Right atrium auricular region (tissue), 2 donors: ENCODE measurements around the gene ERCC6L. TPM values are rescaled to one million over a fixed set of nuclear protein-coding genes. Genes with fewer than 3 reads are reported as not detected.
"Not testable (repeated sequence)": the region's sequence is repeated elsewhere in the genome, so short reads cannot be mapped to it uniquely, and the experiment has no call there.

Experiments used
- DNase-seq: peaks from one replicate; pipeline ENCODE4 v3.0.0-alpha.2; 2019; ENCODE audit warnings: low spot score
- H3K27ac ChIP-seq, 2 donors: fragments of 200-600 bp; sonication (generic); 1 replicate in 1 of 2; 2 replicates in 1 of 2; pipeline ENCODE4 v1.5.1; 2016 to 2019
- H3K27me3 ChIP-seq, 2 donors: fragments of 200-600 bp; sonication (generic); one replicate each; pipeline versions ENCODE4 v1.5.1 to v1.6.0; 2017 to 2019
- H3K36me3 ChIP-seq: fragments of 200-600 bp; sonication (generic); one replicate; pipeline ENCODE4 v1.5.1; 2016
- H3K4me1 ChIP-seq, 2 donors: fragments of 200-600 bp; sonication (generic); one replicate each; pipeline versions ENCODE4 v1.5.1 to v1.6.0; 2017 to 2019
- H3K4me3 ChIP-seq, 2 donors: fragments of 200-600 bp; sonication (generic); 1 replicate in 1 of 2; 2 replicates in 1 of 2; pipeline ENCODE4 v1.5.1; 2017 to 2019; ENCODE audit warnings: mild to moderate bottlenecking in 1 of 2, moderate library complexity in 1 of 2
- H3K9me3 ChIP-seq, 2 donors: fragments of 200-600 bp; sonication (generic); one replicate each; pipeline ENCODE4 v1.5.1; 2019
- CTCF ChIP-seq, 2 donors: fragments of 200-600 bp; sonication (generic); IDR thresholded peaks; one replicate each; pipeline ENCODE4 v1.5.1; 2019; ENCODE audit warnings: antibody characterized with exemption in 2 of 2
- total RNA-seq, 2 donors: library from RNA; depleted of rRNA; stranded (reverse); fragments of >200 nt; gene quantifications; one replicate each; pipeline ENCODE4 v1.1.0, GENCODE V29; 2016

Gene ERCC6L
- total RNA-seq, 2 donors from 2014 or later: 0.15 TPM; not detected in 1

DNA sequence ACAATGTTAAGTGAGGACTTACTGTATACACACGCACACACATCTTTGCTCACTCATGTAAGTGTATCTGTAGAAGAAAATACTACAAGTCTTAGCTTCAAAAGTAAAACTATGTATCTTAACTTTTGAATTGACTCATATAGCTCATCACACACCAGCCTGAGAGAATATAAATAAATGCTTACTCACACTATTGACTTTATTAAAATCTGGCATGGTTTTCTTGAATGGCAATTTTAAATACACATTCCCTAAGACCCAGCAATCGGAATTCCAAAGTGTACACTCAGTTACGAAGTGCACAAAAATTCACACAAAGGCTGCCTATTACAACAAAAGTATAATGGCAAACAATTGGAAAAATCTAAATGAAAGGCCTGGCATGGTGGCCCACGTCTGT, 2.0 kb downstream of the ERCC6L start:
- H3K4me1 ChIP-seq: no peaks in the 10 kb centered on the region
- no peak overlapping the region for H3K4me3 ChIP-seq
- H3K36me3 ChIP-seq: no peaks in the 10 kb centered on the region
- H3K9me3 ChIP-seq: no peaks in the 10 kb centered on the region
- DNase-seq: no peak
- TF ChIP-seq CTCF (IDR thresholded peaks at IDR 0.05): no peak
- H3K27me3 ChIP-seq: no peaks in the 10 kb centered on the region
- no peak overlapping the region for H3K27ac ChIP-seq

DNA sequence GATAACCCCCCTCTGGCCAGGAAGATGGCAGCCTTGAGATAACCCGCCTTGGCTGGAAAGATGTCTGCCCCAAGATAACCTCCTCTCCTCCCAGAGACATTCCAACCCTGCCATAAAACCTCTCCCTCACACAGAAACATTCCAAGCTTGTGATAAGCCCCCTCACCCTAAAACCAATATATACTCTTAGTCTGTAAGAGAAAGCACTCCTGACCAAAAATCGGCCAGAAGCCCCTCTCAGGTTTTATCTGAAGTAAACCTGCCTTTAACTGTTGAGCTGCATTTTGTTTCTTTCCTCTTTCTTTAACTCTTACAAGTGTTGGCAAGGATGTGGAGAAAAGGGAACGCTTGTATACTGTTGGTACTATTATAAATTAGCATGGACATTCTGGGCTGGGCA, 8.5 kb downstream of the ERCC6L start:
- peaks cover 0 to 5% of the 10 kb centered on the region in 2 donors for H3K9me3 ChIP-seq
- H3K36me3 ChIP-seq: no peaks in the 10 kb centered on the region
- TF ChIP-seq CTCF (IDR thresholded peaks at IDR 0.05): no peak
- no peaks in the 10 kb centered on the region for H3K27me3 ChIP-seq
- no peak overlapping the region for H3K27ac ChIP-seq
- H3K4me3 ChIP-seq: no peak overlapping the region
- H3K4me1 ChIP-seq: no peaks in the 10 kb centered on the region
- no peak for DNase-seq

DNA sequence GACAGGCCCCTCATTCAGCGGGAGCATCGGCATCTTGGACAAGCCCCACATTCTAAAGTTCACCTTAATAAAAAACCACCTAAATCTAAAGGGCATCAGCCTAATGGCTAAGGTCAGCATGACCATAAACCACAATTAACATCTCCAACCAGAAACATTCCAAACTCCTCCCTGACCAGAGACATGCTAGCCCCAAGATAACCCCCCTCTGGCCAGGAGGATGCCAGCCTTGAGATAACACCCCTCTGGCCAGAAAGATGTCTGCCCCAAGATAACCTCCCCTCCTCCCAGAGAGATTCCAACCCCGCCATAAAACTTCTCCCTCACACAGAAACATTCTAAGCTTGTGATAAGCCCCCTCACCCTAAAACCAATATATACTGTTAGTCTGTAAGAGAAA, 18.5 kb downstream of the ERCC6L start:
- not testable (repeated sequence) for H3K27ac ChIP-seq, H3K4me3 ChIP-seq, DNase-seq, H3K27me3 ChIP-seq, H3K36me3 ChIP-seq, H3K4me1 ChIP-seq, H3K9me3 ChIP-seq

GRCh38 chrX:72216973-72217372, 21.9 kb downstream of the ERCC6L start:
- Histone ChIP-seq H3K4me3 (no peak overlapping the region), H3K27ac (no peak overlapping the region), H3K4me1 (no peaks in the 10 kb centered on the region), H3K36me3 (no peaks in the 10 kb centered on the region), H3K27me3 (no peaks in the 10 kb centered on the region), H3K9me3 (no peaks in the 10 kb centered on the region)
- TF ChIP-seq CTCF (IDR thresholded peaks at IDR 0.05): no peak
- no peak for DNase-seq

- Histone ChIP-seq H3K27ac (no peak overlapping the region), H3K27me3 (no peaks in the 10 kb centered on the region), H3K4me1 (no peaks in the 10 kb centered on the region), H3K9me3 (no peaks in the 10 kb centered on the region), H3K36me3 (no peaks in the 10 kb centered on the region), H3K4me3 (no peak overlapping the region)
- DNase-seq: no peak
- no peak for TF ChIP-seq CTCF (IDR thresholded peaks at IDR 0.05)
Measured at GRCh38 chrX:72208126-72208800, 30.6 kb downstream of the ERCC6L start.

GRCh38 chrX:72207366-72207765, 31.5 kb downstream of the ERCC6L start:
- no peaks in the 10 kb centered on the region for H3K27me3 ChIP-seq
- no peak overlapping the region for H3K27ac ChIP-seq
- no peaks in the 10 kb centered on the region for H3K9me3 ChIP-seq
- H3K36me3 ChIP-seq: no peaks in the 10 kb centered on the region
- DNase-seq: no peak
- H3K4me3 ChIP-seq: no peak overlapping the region
- H3K4me1 ChIP-seq: no peaks in the 10 kb centered on the region
- no peak for TF ChIP-seq CTCF (IDR thresholded peaks at IDR 0.05)
